ENCODE results near the gene ERCC1. TPM values are rescaled to one million over a fixed set of nuclear protein-coding genes. Genes with fewer than 3 reads are reported as not detected.

Gene ERCC1
- polyA plus RNA-seq, 1 of the 3 experiments (the other 2 are of a cell fraction), result 95.3 TPM

DNA sequence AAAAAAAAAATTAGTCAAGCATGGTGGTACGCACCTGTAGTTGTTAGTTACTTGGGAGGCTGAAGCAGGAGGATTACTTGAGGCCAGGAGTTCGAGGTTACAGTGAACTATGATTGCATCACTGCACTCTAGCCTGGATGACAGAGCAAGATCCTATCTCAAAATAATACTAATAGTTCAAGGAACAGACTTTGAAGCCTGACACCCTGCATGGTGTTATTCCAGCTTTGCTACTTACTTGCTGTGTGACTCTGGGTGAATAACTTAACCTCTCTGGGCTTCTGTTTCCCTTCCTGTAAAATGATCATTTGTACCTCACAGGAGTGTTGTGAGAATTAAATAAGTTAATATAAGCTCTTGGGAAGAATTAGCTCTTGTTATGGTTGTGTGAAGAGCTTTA lies 40.6 kb upstream of the ERCC1 start (continued):
- TF ChIP-seq, protein P1, sequence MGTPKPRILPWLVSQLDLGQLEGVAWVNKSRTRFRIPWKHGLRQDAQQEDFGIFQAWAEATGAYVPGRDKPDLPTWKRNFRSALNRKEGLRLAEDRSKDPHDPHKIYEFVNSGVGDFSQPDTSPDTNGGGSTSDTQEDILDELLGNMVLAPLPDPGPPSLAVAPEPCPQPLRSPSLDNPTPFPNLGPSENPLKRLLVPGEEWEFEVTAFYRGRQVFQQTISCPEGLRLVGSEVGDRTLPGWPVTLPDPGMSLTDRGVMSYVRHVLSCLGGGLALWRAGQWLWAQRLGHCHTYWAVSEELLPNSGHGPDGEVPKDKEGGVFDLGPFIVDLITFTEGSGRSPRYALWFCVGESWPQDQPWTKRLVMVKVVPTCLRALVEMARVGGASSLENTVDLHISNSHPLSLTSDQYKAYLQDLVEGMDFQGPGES (IDR thresholded peaks at IDR 0.05; ENCODE audit: low read depth, low read length), result no peak
- TF ChIP-seq TCF12 (IDR thresholded peaks at IDR 0.05), result no peak
- TF ChIP-seq FOSL2 (IDR thresholded peaks at IDR 0.05; ENCODE audit: borderline replicate concordance, low read depth), result no peak
- TF ChIP-seq NFIC (IDR thresholded peaks at IDR 0.05; ENCODE audit: borderline replicate concordance), result no peak

DNA sequence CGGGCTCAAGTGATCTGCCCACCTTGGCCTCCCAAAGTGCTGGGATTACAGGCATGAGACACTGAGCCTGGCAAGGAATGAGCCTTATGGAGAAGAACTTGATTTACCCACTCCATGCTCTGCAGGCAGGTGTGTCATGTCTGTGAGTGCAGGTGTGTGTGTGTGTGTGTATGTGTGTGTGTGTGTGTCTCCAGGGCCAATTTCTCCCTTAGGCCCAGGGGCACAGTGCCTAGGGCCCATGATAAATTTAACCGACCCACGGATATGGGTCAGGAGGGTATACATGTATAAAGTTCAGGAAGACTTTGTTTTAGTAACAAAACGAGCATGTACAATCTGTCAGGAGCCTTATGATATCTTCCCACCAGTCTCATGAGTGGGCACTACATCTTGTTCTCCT lies 39.5 kb upstream of the ERCC1 start:
- H3K4me2 ChIP-seq, result no peak overlapping the region
- H3K27me3 ChIP-seq (ENCODE audit: insufficient read depth), result no peaks in the 10 kb centered on the region; the same call in 1 of the 2 replicates
- no peak overlapping the region for H3K4me3 ChIP-seq (ENCODE audit: low read depth in 2 of 2, low read length in 1 of 2)
- CTCF ChIA-PET, result interaction anchor here (2.1 to 27.6 kb wide), 3 partner anchors 10 to 20 kb away, joined by 6 to 870 read pairs (median 19); no protein-coding TSS in a partner anchor
- DNase-seq, result no peak
- H3K27ac ChIP-seq (ENCODE audit: low read depth in 2 of 2, low read length in 1 of 2), result no peak overlapping the region
- no peak overlapping the region for H2AFZ ChIP-seq (ENCODE audit: low read depth)
- no peak overlapping the region for H3K9ac ChIP-seq
- H3K79me2 ChIP-seq (ENCODE audit: insufficient read depth), result no peaks in the 10 kb centered on the region
- no peaks in the 10 kb centered on the region for H3K9me2 ChIP-seq
- H4K20me1 ChIP-seq (ENCODE audit: insufficient read depth), result peaks cover 3% of the 10 kb centered on the region; the same call in 1 of the 2 replicates
- 45% methylated on average over 2 of the region's 4 CpGs for WGBS (ENCODE audit: low lambda C conversion rate)
- H3K9me3 ChIP-seq, result no peaks in the 10 kb centered on the region
- H3F3A ChIP-seq (replicated peaks; ENCODE audit: insufficient read depth), result peaks cover 11% of the 10 kb centered on the region
- TF ChIP-seq RFX5 (IDR thresholded peaks at IDR 0.05; ENCODE audit: low read length), result no peak
- no peak for TF ChIP-seq RCOR1 (IDR thresholded peaks at IDR 0.05; ENCODE audit: low read length)
- no peak for TF ChIP-seq TCF12 (IDR thresholded peaks at IDR 0.05)
- TF ChIP-seq TEAD4 (IDR thresholded peaks at IDR 0.05; ENCODE audit: borderline replicate concordance, insufficient read depth), result no peak
- TF ChIP-seq FOXM1 (IDR thresholded peaks at IDR 0.05; ENCODE audit: low read depth), result no peak
- TF ChIP-seq NFIC (IDR thresholded peaks at IDR 0.05; ENCODE audit: borderline replicate concordance), result no peak
- peaks cover 0 to 7% of the 10 kb centered on the region in 2 experiments; a peak in 1 of 4 replicates for H3K4me1 ChIP-seq (ENCODE audit: control insufficient read depth in 1 of 2, insufficient read depth in 2 of 2, low read depth in 1 of 2, low read length in 1 of 2)
- H3K36me3 ChIP-seq (replicated peaks in 1 of 2; ENCODE audit: control insufficient read depth in 1 of 2, insufficient read depth in 2 of 2, low read length in 1 of 2), result no peaks in the 10 kb centered on the region
- POLR2A ChIA-PET, result no interaction called here

DNA sequence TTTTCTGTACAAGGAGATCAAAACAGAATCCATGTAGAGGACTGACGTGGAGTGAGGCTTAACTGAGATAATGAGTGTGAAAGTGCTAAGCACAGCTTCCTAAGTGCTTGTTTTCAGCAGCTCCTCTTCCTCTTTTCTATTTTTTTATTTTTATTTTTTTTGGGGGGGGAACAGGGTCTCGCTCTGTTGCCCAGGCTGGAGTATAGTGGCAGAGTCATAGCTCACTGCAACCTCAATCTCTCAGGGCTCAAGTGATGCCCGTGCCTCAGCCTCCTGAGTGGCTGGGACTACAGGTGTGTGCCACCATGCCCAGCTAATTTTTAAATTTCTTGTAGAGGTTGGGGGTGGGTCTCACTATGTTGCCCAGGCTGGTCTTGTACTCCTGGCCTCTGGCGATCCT lies 38.5 kb upstream of the ERCC1 start:
- POLR2A ChIA-PET, result no interaction called here
- Histone ChIP-seq H3K36me3 (replicated peaks in 1 of 2; ENCODE audit: control insufficient read depth in 1 of 2, insufficient read depth in 2 of 2, low read length in 1 of 2) (no peaks in the 10 kb centered on the region), H3K9ac (no peak overlapping the region), H3K4me2 (no peak overlapping the region), H4K20me1 (ENCODE audit: insufficient read depth) (no peaks in the 10 kb centered on the region), H3K4me3 (ENCODE audit: low read depth in 2 of 2, low read length in 1 of 2) (no peak overlapping the region), H3K27me3 (ENCODE audit: insufficient read depth) (no peaks in the 10 kb centered on the region; the same call in 1 of the 2 replicates), H2AFZ (ENCODE audit: low read depth) (no peak overlapping the region), H3K27ac (ENCODE audit: low read depth in 2 of 2, low read length in 1 of 2) (no peak overlapping the region), H3K9me2 (no peaks in the 10 kb centered on the region), H3K79me2 (ENCODE audit: insufficient read depth) (no peaks in the 10 kb centered on the region), H3K9me3 (no peaks in the 10 kb centered on the region), H3K4me1 (ENCODE audit: control insufficient read depth in 1 of 2, insufficient read depth in 2 of 2, low read depth in 1 of 2, low read length in 1 of 2) (peaks cover 0 to 3% of the 10 kb centered on the region in 2 experiments; a peak in 1 of 4 replicates), H3F3A (replicated peaks; ENCODE audit: insufficient read depth) (peaks cover 11% of the 10 kb centered on the region)
- DNase-seq, result no peak
- CTCF ChIA-PET, result interaction anchor here (1.7 to 27.6 kb wide), 5 partner anchors 9 to 23 kb away, joined by 5 to 870 read pairs (median 7); no protein-coding TSS in a partner anchor
- WGBS (ENCODE audit: low lambda C conversion rate), result 21% methylated on average over 4 of the region's 4 CpGs
- TF ChIP-seq ELF1 (IDR thresholded peaks at IDR 0.05), result no peak
- TF ChIP-seq NRF1 (IDR thresholded peaks at IDR 0.05; ENCODE audit: low read depth, low read length), result no peak
- no peak for TF ChIP-seq TCF12 (IDR thresholded peaks at IDR 0.05)
- TF ChIP-seq, protein P2, sequence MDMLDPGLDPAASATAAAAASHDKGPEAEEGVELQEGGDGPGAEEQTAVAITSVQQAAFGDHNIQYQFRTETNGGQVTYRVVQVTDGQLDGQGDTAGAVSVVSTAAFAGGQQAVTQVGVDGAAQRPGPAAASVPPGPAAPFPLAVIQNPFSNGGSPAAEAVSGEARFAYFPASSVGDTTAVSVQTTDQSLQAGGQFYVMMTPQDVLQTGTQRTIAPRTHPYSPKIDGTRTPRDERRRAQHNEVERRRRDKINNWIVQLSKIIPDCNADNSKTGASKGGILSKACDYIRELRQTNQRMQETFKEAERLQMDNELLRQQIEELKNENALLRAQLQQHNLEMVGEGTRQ (IDR thresholded peaks at IDR 0.05; ENCODE audit: borderline replicate concordance, low read depth, low read length), result no peak
- no peak for TF ChIP-seq EP300 (IDR thresholded peaks at IDR 0.05; ENCODE audit: borderline replicate concordance in 1 of 2, low read depth in 1 of 2, low read length in 1 of 2)
- no peak for TF ChIP-seq SIN3A (IDR thresholded peaks at IDR 0.05; ENCODE audit: borderline replicate concordance, low read depth, low read length)
- TF ChIP-seq MEF2A (IDR thresholded peaks at IDR 0.05; ENCODE audit: borderline replicate concordance, low read depth), result no peak
- no peak for TF ChIP-seq JUND (IDR thresholded peaks at IDR 0.05)
- no peak for TF ChIP-seq RAD21 (IDR thresholded peaks at IDR 0.05; ENCODE audit: low read length)
- TF ChIP-seq RXRA (IDR thresholded peaks at IDR 0.05; ENCODE audit: borderline replicate concordance, low read depth), result no peak
- TF ChIP-seq, protein P3, sequence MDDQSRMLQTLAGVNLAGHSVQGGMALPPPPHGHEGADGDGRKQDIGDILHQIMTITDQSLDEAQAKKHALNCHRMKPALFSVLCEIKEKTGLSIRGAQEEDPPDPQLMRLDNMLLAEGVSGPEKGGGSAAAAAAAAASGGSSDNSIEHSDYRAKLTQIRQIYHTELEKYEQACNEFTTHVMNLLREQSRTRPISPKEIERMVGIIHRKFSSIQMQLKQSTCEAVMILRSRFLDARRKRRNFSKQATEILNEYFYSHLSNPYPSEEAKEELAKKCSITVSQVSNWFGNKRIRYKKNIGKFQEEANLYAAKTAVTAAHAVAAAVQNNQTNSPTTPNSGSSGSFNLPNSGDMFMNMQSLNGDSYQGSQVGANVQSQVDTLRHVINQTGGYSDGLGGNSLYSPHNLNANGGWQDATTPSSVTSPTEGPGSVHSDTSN (IDR thresholded peaks at IDR 0.05), result no peak
- TF ChIP-seq, protein P4, sequence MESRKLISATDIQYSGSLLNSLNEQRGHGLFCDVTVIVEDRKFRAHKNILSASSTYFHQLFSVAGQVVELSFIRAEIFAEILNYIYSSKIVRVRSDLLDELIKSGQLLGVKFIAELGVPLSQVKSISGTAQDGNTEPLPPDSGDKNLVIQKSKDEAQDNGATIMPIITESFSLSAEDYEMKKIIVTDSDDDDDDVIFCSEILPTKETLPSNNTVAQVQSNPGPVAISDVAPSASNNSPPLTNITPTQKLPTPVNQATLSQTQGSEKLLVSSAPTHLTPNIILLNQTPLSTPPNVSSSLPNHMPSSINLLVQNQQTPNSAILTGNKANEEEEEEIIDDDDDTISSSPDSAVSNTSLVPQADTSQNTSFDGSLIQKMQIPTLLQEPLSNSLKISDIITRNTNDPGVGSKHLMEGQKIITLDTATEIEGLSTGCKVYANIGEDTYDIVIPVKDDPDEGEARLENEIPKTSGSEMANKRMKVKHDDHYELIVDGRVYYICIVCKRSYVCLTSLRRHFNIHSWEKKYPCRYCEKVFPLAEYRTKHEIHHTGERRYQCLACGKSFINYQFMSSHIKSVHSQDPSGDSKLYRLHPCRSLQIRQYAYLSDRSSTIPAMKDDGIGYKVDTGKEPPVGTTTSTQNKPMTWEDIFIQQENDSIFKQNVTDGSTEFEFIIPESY (IDR thresholded peaks at IDR 0.05; ENCODE audit: borderline replicate concordance, low read depth), result no peak
- no peak for TF ChIP-seq SMC3 (IDR thresholded peaks at IDR 0.05; ENCODE audit: low read depth, low read length)
- no peak for TF ChIP-seq GABPA (IDR thresholded peaks at IDR 0.05; ENCODE audit: low read depth)
- TF ChIP-seq FOXJ3 (CRISPR knock-in tag; IDR thresholded peaks at IDR 0.05), result no peak
- TF ChIP-seq YY1 (IDR thresholded peaks at IDR 0.05; ENCODE audit: low read depth), result no peak
- TF ChIP-seq CHD2 (IDR thresholded peaks at IDR 0.05; ENCODE audit: low read length, partially characterized antibody), result no peak

Data from SK-N-SH (cell line).